ENCODE results near the gene ZBTB43. TPM values are rescaled to one million over a fixed set of nuclear protein-coding genes. Genes with fewer than 3 reads are reported as not detected.
A peak's percentile ranks its signal among the peaks of the same experiment; 100 is the strongest.

Gene ZBTB43
- total RNA-seq, 6 donors from 2014 or later, result 16.0 to 26.8 (median 19.4) TPM

GRCh38 chr9:126832440-126832839 is 27.6 kb downstream of the ZBTB43 start:
- no peaks in the 10 kb centered on the region for H3K9me3 ChIP-seq
- ATAC-seq (ENCODE audit: low FRiP score in 2 of 2), result no peak
- WGBS, 2 donors, result 95% methylated on average over 9 of the region's 9 CpGs
- H3K27ac ChIP-seq, result no peak overlapping the region
- H3K27me3 ChIP-seq, result no peaks in the 10 kb centered on the region
- peaks cover 10 to 48% (median 33%) of the 10 kb centered on the region in 4 donors for H3K36me3 ChIP-seq
- no peak for DNase-seq
- H3K4me1 ChIP-seq, result peaks cover 0 to 14% (median 7%) of the 10 kb centered on the region in 4 donors
- TF ChIP-seq EP300 (IDR thresholded peaks at IDR 0.05) (no peak), POLR2AphosphoS5 (IDR thresholded peaks at IDR 0.05) (no peak), CTCF (IDR thresholded peaks at IDR 0.05) (no peak), POLR2A (IDR thresholded peaks at IDR 0.05) (no peak)
- no peak overlapping the region for H3K4me3 ChIP-seq

- no peak overlapping the region for H3K4me3 ChIP-seq
- 94 to 95% methylated on average over 24 of the region's 24 CpGs for WGBS, 2 donors
- H3K27ac ChIP-seq, result no peak overlapping the region
- DNase-seq (peak in 1 of 2 donors; percentile 13), ATAC-seq (ENCODE audit: low FRiP score in 2 of 2) (no peak)
- no peaks in the 10 kb centered on the region for H3K27me3 ChIP-seq
- TF ChIP-seq CTCF (IDR thresholded peaks at IDR 0.05) (no peak), POLR2A (IDR thresholded peaks at IDR 0.05) (no peak), POLR2AphosphoS5 (IDR thresholded peaks at IDR 0.05) (no peak), EP300 (IDR thresholded peaks at IDR 0.05) (no peak)
- no peaks in the 10 kb centered on the region for H3K9me3 ChIP-seq
- peaks cover 0 to 14% (median 7%) of the 10 kb centered on the region in 4 donors for H3K4me1 ChIP-seq
- H3K36me3 ChIP-seq, result peaks cover 10 to 50% (median 30%) of the 10 kb centered on the region in 4 donors
Observed at GRCh38 chr9:126833020-126833419, 28.2 kb downstream of the ZBTB43 start.

- TF ChIP-seq EP300 (IDR thresholded peaks at IDR 0.05) (no peak), CTCF (IDR thresholded peaks at IDR 0.05) (no peak), POLR2A (IDR thresholded peaks at IDR 0.05) (no peak), POLR2AphosphoS5 (IDR thresholded peaks at IDR 0.05) (no peak)
- no peaks in the 10 kb centered on the region for H3K9me3 ChIP-seq
- H3K4me3 ChIP-seq, result no peak overlapping the region
- H3K36me3 ChIP-seq, result peaks cover 10 to 57% (median 33%) of the 10 kb centered on the region in 4 donors
- peaks cover 0 to 20% (median 10%) of the 10 kb centered on the region in 4 donors for H3K4me1 ChIP-seq
- no peak for ATAC-seq (ENCODE audit: low FRiP score in 2 of 2)
- H3K27ac ChIP-seq, result no peak overlapping the region
- WGBS, 2 donors, result 90 to 94% methylated on average over 8 of the region's 8 CpGs
- H3K27me3 ChIP-seq, result no peaks in the 10 kb centered on the region
- DNase-seq, result no peak
Observed at GRCh38 chr9:126833710-126834345, 29.0 kb downstream of the ZBTB43 start.

- Histone ChIP-seq H3K4me1 (peaks cover 0 to 25% (median 10%) of the 10 kb centered on the region in 4 donors), H3K4me3 (no peak overlapping the region), H3K9me3 (no peaks in the 10 kb centered on the region), H3K36me3 (peaks cover 10 to 63% (median 35%) of the 10 kb centered on the region in 4 donors), H3K27ac (no peak overlapping the region), H3K27me3 (no peaks in the 10 kb centered on the region)
- TF ChIP-seq POLR2A (IDR thresholded peaks at IDR 0.05) (no peak), EP300 (IDR thresholded peaks at IDR 0.05) (no peak), CTCF (IDR thresholded peaks at IDR 0.05) (no peak), POLR2AphosphoS5 (IDR thresholded peaks at IDR 0.05) (no peak)
- WGBS, 2 donors, result 30 to 53% methylated on average over 2 of the region's 2 CpGs
- ATAC-seq (ENCODE audit: low FRiP score in 2 of 2) (no peak), DNase-seq (no peak)
Observed at GRCh38 chr9:126834672-126835071, 29.8 kb downstream of the ZBTB43 start.

GRCh38 chr9:126836216-126836615 is 31.4 kb downstream of the ZBTB43 start:
- ATAC-seq (ENCODE audit: low FRiP score in 2 of 2) (no peak), DNase-seq (no peak)
- no peaks in the 10 kb centered on the region for H3K27me3 ChIP-seq
- peaks cover 10 to 54% (median 30%) of the 10 kb centered on the region in 4 donors for H3K36me3 ChIP-seq
- WGBS, 2 donors, result 77 to 79% methylated on average over 2 of the region's 2 CpGs
- peaks cover 0 to 25% (median 10%) of the 10 kb centered on the region in 4 donors for H3K4me1 ChIP-seq
- H3K9me3 ChIP-seq, result no peaks in the 10 kb centered on the region
- H3K27ac ChIP-seq, result no peak overlapping the region
- no peak overlapping the region for H3K4me3 ChIP-seq
- TF ChIP-seq EP300 (IDR thresholded peaks at IDR 0.05), result no peak
- no peak for TF ChIP-seq POLR2A (IDR thresholded peaks at IDR 0.05)
- TF ChIP-seq CTCF (IDR thresholded peaks at IDR 0.05), result no peak
- TF ChIP-seq POLR2AphosphoS5 (IDR thresholded peaks at IDR 0.05), result no peak
